Stimulated activated memory B cell treated with anti-CD40 and anti-IgM and Interleukin-4, amounts not matched to agents 10 μg/mL and 1 μg/mL and 100 μg/mL, for 72 hours (primary cell): ENCODE data around the gene GGT1.
A peak's percentile ranks its signal among the peaks of the same experiment; 100 is the strongest.
"Not testable (repeated sequence)": the region's sequence is repeated elsewhere in the genome, so short reads cannot be mapped to it uniquely, and the experiment has no call there.

Experiments
- ATAC-seq: fragments of 150-1000 bp; cut with Tn5 transposase; 2 replicates; pipeline ENCODE4 v1.10.0; 2021
- H3K27ac Mint-ChIP-seq: one replicate; pipeline ENCODE4 v1.8.0; 2022; ENCODE audit warnings: mild to moderate bottlenecking, mixed read lengths
- H3K27me3 Mint-ChIP-seq: one replicate; pipeline ENCODE4 v1.8.0; 2022; ENCODE audit warnings: mixed read lengths
- H3K36me3 Mint-ChIP-seq: one replicate; pipeline ENCODE4 v1.8.0; 2022; ENCODE audit warnings: mixed read lengths
- H3K4me1 Mint-ChIP-seq: one replicate; pipeline ENCODE4 v1.8.0; 2022; ENCODE audit warnings: mixed read lengths
- H3K4me3 Mint-ChIP-seq: one replicate; pipeline ENCODE4 v1.8.0; 2022; ENCODE audit warnings: mild to moderate bottlenecking, moderate library complexity, mixed read lengths
- H3K9me3 Mint-ChIP-seq: one replicate; pipeline ENCODE4 v1.8.0; 2022; ENCODE audit warnings: mixed read lengths

Gene GGT1

GRCh38 chr22:24589518-24590030 lies 13.4 kb upstream of the GGT1 start:
- no peaks in the 10 kb centered on the region for H3K36me3 Mint-ChIP-seq
- no peaks in the 10 kb centered on the region for H3K27me3 Mint-ChIP-seq
- H3K4me3 Mint-ChIP-seq = no peak overlapping the region
- no peak overlapping the region for H3K27ac Mint-ChIP-seq
- no peak for ATAC-seq
- peaks cover 6% of the 10 kb centered on the region for H3K4me1 Mint-ChIP-seq
- no peaks in the 10 kb centered on the region for H3K9me3 Mint-ChIP-seq

- Mint-ChIP-seq H3K27ac (no peak overlapping the region), H3K9me3 (no peaks in the 10 kb centered on the region), H3K4me3 (no peak overlapping the region), H3K27me3 (no peaks in the 10 kb centered on the region), H3K4me1 (peaks cover 6% of the 10 kb centered on the region), H3K36me3 (no peaks in the 10 kb centered on the region)
- no peak for ATAC-seq
Observed at GRCh38 chr22:24590596-24591173, 12.3 kb upstream of the GGT1 start.

GRCh38 chr22:24591286-24591830 lies 11.6 kb upstream of the GGT1 start:
- Mint-ChIP-seq H3K27me3 (no peaks in the 10 kb centered on the region), H3K4me1 (peaks cover 6% of the 10 kb centered on the region), H3K9me3 (no peaks in the 10 kb centered on the region), H3K36me3 (no peaks in the 10 kb centered on the region), H3K27ac (no peak overlapping the region), H3K4me3 (no peak overlapping the region)
- ATAC-seq = no peak

- Mint-ChIP-seq H3K27me3 (no peaks in the 10 kb centered on the region), H3K4me3 (peak overlapping the region; percentile 80), H3K36me3 (no peaks in the 10 kb centered on the region), H3K4me1 (peaks cover 6% of the 10 kb centered on the region), H3K9me3 (no peaks in the 10 kb centered on the region), H3K27ac (peak overlapping the region; percentile 51)
- ATAC-seq = peak; percentile 25
Observed at GRCh38 chr22:24592058-24592850, 10.7 kb upstream of the GGT1 start.

- no peaks in the 10 kb centered on the region for H3K36me3 Mint-ChIP-seq
- H3K27me3 Mint-ChIP-seq = no peaks in the 10 kb centered on the region
- peak within 1 kb of the TSS; percentile 80 for H3K4me3 Mint-ChIP-seq
- ATAC-seq = peak; percentile 82
- H3K4me1 Mint-ChIP-seq = peaks cover 6% of the 10 kb centered on the region
- H3K9me3 Mint-ChIP-seq = no peaks in the 10 kb centered on the region
- H3K27ac Mint-ChIP-seq = peak within 1 kb of the TSS; percentile 51
Observed at GRCh38 chr22:24592851-24593558, 10.0 kb upstream of the GGT1 start, which contains the start of gene LRRC75B. LRRC75B (minus strand) TSS chr22:24593073; CDS start chr22:24593039, 34 bp downstream.

- H3K4me3 Mint-ChIP-seq = peak overlapping the region; percentile 71
- H3K36me3 Mint-ChIP-seq, H3K9me3 Mint-ChIP-seq, ATAC-seq, H3K27me3 Mint-ChIP-seq, H3K27ac Mint-ChIP-seq, H3K4me1 Mint-ChIP-seq: not testable (repeated sequence)
Observed at GRCh38 chr22:24593559-24593835, 9.5 kb upstream of the GGT1 start.

- H3K27me3 Mint-ChIP-seq = no peaks in the 10 kb centered on the region
- no peak for ATAC-seq
- peaks cover 6% of the 10 kb centered on the region for H3K4me1 Mint-ChIP-seq
- no peaks in the 10 kb centered on the region for H3K9me3 Mint-ChIP-seq
- no peaks in the 10 kb centered on the region for H3K36me3 Mint-ChIP-seq
- no peak overlapping the region for H3K27ac Mint-ChIP-seq
- H3K4me3 Mint-ChIP-seq = peak overlapping the region; percentile 71
Observed at GRCh38 chr22:24593836-24594568, 9.0 kb upstream of the GGT1 start.

GRCh38 chr22:24594569-24595120 lies 8.3 kb upstream of the GGT1 start:
- Mint-ChIP-seq H3K36me3 (no peaks in the 10 kb centered on the region), H3K27ac (no peak overlapping the region), H3K4me1 (peaks cover 6% of the 10 kb centered on the region), H3K4me3 (no peak overlapping the region), H3K9me3 (no peaks in the 10 kb centered on the region), H3K27me3 (no peaks in the 10 kb centered on the region)
- ATAC-seq = no peak

- no peak overlapping the region for H3K4me3 Mint-ChIP-seq
Observed at GRCh38 chr22:24595228-24595627, 7.8 kb upstream of the GGT1 start.

GRCh38 chr22:24595863-24596262 lies 7.1 kb upstream of the GGT1 start:
- H3K4me3 Mint-ChIP-seq = no peak overlapping the region
- no peak for ATAC-seq
- no peaks in the 10 kb centered on the region for H3K9me3 Mint-ChIP-seq
- no peaks in the 10 kb centered on the region for H3K36me3 Mint-ChIP-seq
- H3K4me1 Mint-ChIP-seq = peaks cover 6% of the 10 kb centered on the region
- H3K27ac Mint-ChIP-seq = no peak overlapping the region
- no peaks in the 10 kb centered on the region for H3K27me3 Mint-ChIP-seq

More at GRCh38 chr22:24595228-24595627, 7.8 kb upstream of the GGT1 start:
- no peak for ATAC-seq
- Mint-ChIP-seq H3K4me1 (peaks cover 6% of the 10 kb centered on the region), H3K9me3 (no peaks in the 10 kb centered on the region), H3K27me3 (no peaks in the 10 kb centered on the region), H3K27ac (no peak overlapping the region), H3K36me3 (no peaks in the 10 kb centered on the region)

GRCh38 chr22:24597076-24597475 lies 5.9 kb upstream of the GGT1 start:
- H3K36me3 Mint-ChIP-seq, H3K27me3 Mint-ChIP-seq, H3K9me3 Mint-ChIP-seq, ATAC-seq, H3K27ac Mint-ChIP-seq, H3K4me3 Mint-ChIP-seq: not testable (repeated sequence)
- H3K4me1 Mint-ChIP-seq = peaks cover 11% of the 10 kb centered on the region

- Mint-ChIP-seq H3K9me3 (no peaks in the 10 kb centered on the region), H3K36me3 (no peaks in the 10 kb centered on the region), H3K27me3 (no peaks in the 10 kb centered on the region), H3K27ac (no peak overlapping the region), H3K4me3 (no peak overlapping the region), H3K4me1 (peaks cover 18% of the 10 kb centered on the region)
- ATAC-seq = no peak
Observed at GRCh38 chr22:24599514-24599913, 3.5 kb upstream of the GGT1 start.

GRCh38 chr22:24599958-24600715 lies 2.9 kb upstream of the GGT1 start:
- not testable (repeated sequence) for ATAC-seq

More at GRCh38 chr22:24599958-24600715, 2.9 kb upstream of the GGT1 start:
- H3K4me3 Mint-ChIP-seq, H3K27ac Mint-ChIP-seq, H3K9me3 Mint-ChIP-seq, H3K36me3 Mint-ChIP-seq, H3K27me3 Mint-ChIP-seq: not testable (repeated sequence)
- H3K4me1 Mint-ChIP-seq = peaks cover 18% of the 10 kb centered on the region
